HepG2 (cell line): ENCODE data around the gene MAIP1. TPM values are rescaled to one million over a fixed set of nuclear protein-coding genes. Genes with fewer than 3 reads are reported as not detected.

Experiments used
- ATAC-seq: fragments of 200-7000 bp; cut with Tn5 transposase; 3 replicates; pipeline ENCODE4 v1.9.1; 2020; ENCODE audit warnings: mild to moderate bottlenecking, moderate library complexity
- BruUV-seq: library from RNA; stranded (reverse); fragments of 400-500 nt; replicated peaks from 2 replicates; lab custom pipeline; 2021; lab: Mats Ljungman, UMichigan
- CTCF ChIA-PET: fragments of 300-600 bp; formaldehyde crosslinking; extraction: SDS; loops from one replicate; lab custom pipeline; 2021; ENCODE audit warnings: low total read pairs, inconsistent platforms, low intra/inter-chr PET ratio; lab: Yijun Ruan, JAX
- POLR2A ChIA-PET: fragments of 350-600 bp; sonication (Branson Sonifier 250); formaldehyde crosslinking; loops from one replicate; lab custom pipeline; 2020; ENCODE audit warnings: antibody characterized with exemption, inconsistent platforms; lab: Yijun Ruan, JAX
- DNase-seq: peaks from one replicate; pipeline ENCODE4 v3.0.0-alpha.2; 2015; ENCODE audit warnings: low spot score
- FAIRE-seq: peaks from 3 replicates; lab custom pipeline; 2011; peaks lifted over from hg19 to GRCh38; lab: Jason Lieb, UNC
- H2AFZ ChIP-seq: one replicate; pipeline ENCODE4 v1.6.1; 2011; ENCODE audit warnings: low read length, inconsistent platforms
- H3K27ac ChIP-seq: fragments of 300-600 bp; 3 replicates; pipeline ENCODE4 v1.8.0; 2011; ENCODE audit warnings: mixed run types, mild to moderate bottlenecking, mixed read lengths, low read length, inconsistent platforms; ENCODE audit not compliant: insufficient read depth; ENCODE audit errors: extremely low read length
- H3K27me3 ChIP-seq, 2 experiments: fragments of 200-600 bp in 1 of 2; 2 replicates in 1 of 2; 3 replicates in 1 of 2; pipeline versions ENCODE4 v1.6.0 to v1.8.0; 2011; ENCODE audit warnings: low read length in 2 of 2, mild to moderate bottlenecking in 2 of 2, moderate library complexity in 2 of 2, inconsistent platforms in 1 of 2; ENCODE audit not compliant: insufficient read depth in 2 of 2, control insufficient read depth in 1 of 2
- H3K36me3 ChIP-seq, 2 experiments: fragments of 200-600 bp in 1 of 2; replicated peaks in 1 of 2; 2 replicates in 1 of 2; 3 replicates in 1 of 2; pipeline versions ENCODE4 v1.5.1 to v1.8.0; 2011; ENCODE audit warnings: low read length in 2 of 2, inconsistent platforms in 1 of 2; ENCODE audit not compliant: insufficient read depth in 2 of 2, control insufficient read depth in 1 of 2
- H3K4me1 ChIP-seq: 2 replicates; pipeline ENCODE4 v1.5.1; 2012; ENCODE audit warnings: low read length, inconsistent platforms; ENCODE audit not compliant: insufficient read depth
- H3K4me2 ChIP-seq: 2 replicates; pipeline ENCODE4 v1.6.0; 2011; ENCODE audit warnings: low read depth, low read length, inconsistent platforms
- H3K4me3 ChIP-seq, 3 experiments: fragments of 200-600 bp in 1 of 3; sonication (generic), shearing (Covaris generic) in 1 of 3; replicated peaks in 1 of 3; 2 replicates each; pipeline ENCODE4 v1.5.1; 2011 to 2016; ENCODE audit warnings: low read length in 3 of 3, inconsistent platforms in 2 of 3, low read depth in 2 of 3, mild to moderate bottlenecking in 2 of 3, control low read depth in 1 of 3, mixed read lengths in 1 of 3; ENCODE audit not compliant: insufficient read depth in 1 of 3
- H3K79me2 ChIP-seq: one replicate; pipeline ENCODE4 v1.6.1; 2011; ENCODE audit warnings: low read length, inconsistent platforms; ENCODE audit not compliant: insufficient read depth
- H3K9ac ChIP-seq: 2 replicates; pipeline ENCODE4 v1.6.0; 2011; ENCODE audit warnings: mild to moderate bottlenecking, low read depth, low read length, inconsistent platforms; ENCODE audit not compliant: insufficient read depth
- H3K9me3 ChIP-seq: 2 replicates; pipeline ENCODE4 v1.5.1; 2012; ENCODE audit warnings: mild to moderate bottlenecking, low read length
- H4K20me1 ChIP-seq: 2 replicates; pipeline ENCODE4 v1.6.0; 2011; ENCODE audit warnings: inconsistent platforms, mild to moderate bottlenecking, low read length, moderate library complexity; ENCODE audit not compliant: insufficient read depth
- ZBTB21 ChIP-seq: sonication (generic); formaldehyde crosslinking; IDR thresholded peaks from 2 replicates; pipeline ENCODE4 v1.4.0; 2020; ENCODE audit warnings: missing genetic modification reagents
- ZKSCAN8 ChIP-seq: IDR thresholded peaks from 2 replicates; pipeline ENCODE4 v1.6.1; 2016; ENCODE audit warnings: borderline replicate concordance, missing genetic modification reagents, missing compliant biosample characterization
- ZNF235 ChIP-seq: sonication (generic); formaldehyde crosslinking; IDR thresholded peaks from 2 replicates; pipeline ENCODE4 v1.8.1; 2023; ENCODE audit warnings: mild to moderate bottlenecking, missing genetic modification reagents, borderline replicate concordance
- WGBS: methylation state at CpG from one replicate; pipeline ENCODE4 v1.1.6; 2017; ENCODE audit warnings: low lambda C conversion rate; 5-methylcytosine and 5-hydroxymethylcytosine counted together
- in situ Hi-C: cut with HindIII; loops from 2 replicates; pipeline ENCODE4 v1.10.0; 2017; ENCODE audit warnings: low pct_unique_long_range_greater_than_20kb; ENCODE audit not compliant: extremely low pct_ligation_motif_present
- intact Hi-C: fragments of 100-400 bp; cut with micrococcal nuclease; formaldehyde crosslinking; loops from one replicate; pipeline ENCODE4 v1.10.0; 2022; ENCODE audit not compliant: unreplicated experiment
- polyA plus RNA-seq, 8 experiments: library from polyadenylated mRNA; depleted of rRNA in 3 of 8; stranded (reverse) in 7 of 8; unstranded in 1 of 8; fragments of >200 nt; fragmentation: Illumina TruSeq in 4 of 8; extraction: Trizol in 4 of 8; gene quantifications; 2 replicates each; pipeline versions ENCODE4 v1.2.1 to v1.2.3, GENCODE V29; 2011 to 2016; ENCODE audit warnings: low read depth in 4 of 8, missing spikeins in 1 of 8, mixed read lengths in 1 of 8; ENCODE audit not compliant: insufficient read depth in 1 of 8
- total RNA-seq, 5 experiments: library from RNA; depleted of rRNA; stranded (reverse); fragments of >200 nt; fragmentation: Illumina TruSeq; extraction: Trizol; gene quantifications; 2 replicates each; pipeline ENCODE4 v1.2.3, GENCODE V29; 2016; ENCODE audit warnings: low read depth in 1 of 5
- TF ChIP-seq, protein P1 (sequence below): sonication (generic); formaldehyde crosslinking; IDR thresholded peaks from 2 replicates; pipeline ENCODE4 v1.9.0; 2021; ENCODE audit warnings: missing genetic modification reagents, borderline replicate concordance
- TF ChIP-seq, protein P2 (sequence below): sonication (generic); formaldehyde crosslinking; IDR thresholded peaks from 2 replicates; pipeline ENCODE4 v1.4.0; 2020; ENCODE audit warnings: mild to moderate bottlenecking, missing genetic modification reagents
- TF ChIP-seq, protein P3 (sequence below): sonication (generic); formaldehyde crosslinking; IDR thresholded peaks from 2 replicates; pipeline ENCODE4 v1.9.0; 2021; ENCODE audit warnings: missing genetic modification reagents, mild to moderate bottlenecking, borderline replicate concordance
- TF ChIP-seq, protein P4 (sequence below): IDR thresholded peaks from 2 replicates; pipeline ENCODE4 v1.6.1; 2016; ENCODE audit warnings: low read depth, borderline replicate concordance
- TF ChIP-seq, protein P5 (sequence below): sonication (generic); formaldehyde crosslinking; IDR thresholded peaks from 2 replicates; pipeline ENCODE4 v1.5.1; 2020; ENCODE audit warnings: missing genetic modification reagents, mild to moderate bottlenecking, borderline replicate concordance
- TF ChIP-seq, protein P6 (sequence below): sonication (generic); formaldehyde crosslinking; IDR thresholded peaks from 2 replicates; pipeline ENCODE4 v1.5.1; 2020; ENCODE audit warnings: mild to moderate bottlenecking, missing genetic modification reagents, moderate library complexity

MAIP1 gene
- total and polyA plus RNA-seq, 2 of the 13 experiments (the other 11 are each of a cell fraction or from before 2014, with no cell fraction given) = 22.3 to 72.9 TPM

DNA sequence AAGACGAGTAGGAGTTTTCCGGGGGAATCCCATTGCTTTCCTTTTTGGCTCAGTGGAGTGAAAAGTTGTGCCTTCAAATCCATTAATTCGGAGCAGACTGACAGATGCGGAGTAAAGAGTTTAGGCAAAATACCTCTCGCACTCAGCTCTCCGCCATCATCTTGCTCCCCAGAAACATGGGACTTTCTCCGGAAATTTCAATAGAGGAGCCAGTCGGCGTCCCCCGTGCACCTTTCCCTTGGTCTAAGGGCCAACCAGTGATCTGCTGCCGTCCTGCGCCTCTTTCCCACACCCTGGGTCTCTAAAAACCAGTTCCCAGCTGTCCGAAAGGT lies 409 bp upstream of the MAIP1 start (continued):
- TF ChIP-seq, protein P1, sequence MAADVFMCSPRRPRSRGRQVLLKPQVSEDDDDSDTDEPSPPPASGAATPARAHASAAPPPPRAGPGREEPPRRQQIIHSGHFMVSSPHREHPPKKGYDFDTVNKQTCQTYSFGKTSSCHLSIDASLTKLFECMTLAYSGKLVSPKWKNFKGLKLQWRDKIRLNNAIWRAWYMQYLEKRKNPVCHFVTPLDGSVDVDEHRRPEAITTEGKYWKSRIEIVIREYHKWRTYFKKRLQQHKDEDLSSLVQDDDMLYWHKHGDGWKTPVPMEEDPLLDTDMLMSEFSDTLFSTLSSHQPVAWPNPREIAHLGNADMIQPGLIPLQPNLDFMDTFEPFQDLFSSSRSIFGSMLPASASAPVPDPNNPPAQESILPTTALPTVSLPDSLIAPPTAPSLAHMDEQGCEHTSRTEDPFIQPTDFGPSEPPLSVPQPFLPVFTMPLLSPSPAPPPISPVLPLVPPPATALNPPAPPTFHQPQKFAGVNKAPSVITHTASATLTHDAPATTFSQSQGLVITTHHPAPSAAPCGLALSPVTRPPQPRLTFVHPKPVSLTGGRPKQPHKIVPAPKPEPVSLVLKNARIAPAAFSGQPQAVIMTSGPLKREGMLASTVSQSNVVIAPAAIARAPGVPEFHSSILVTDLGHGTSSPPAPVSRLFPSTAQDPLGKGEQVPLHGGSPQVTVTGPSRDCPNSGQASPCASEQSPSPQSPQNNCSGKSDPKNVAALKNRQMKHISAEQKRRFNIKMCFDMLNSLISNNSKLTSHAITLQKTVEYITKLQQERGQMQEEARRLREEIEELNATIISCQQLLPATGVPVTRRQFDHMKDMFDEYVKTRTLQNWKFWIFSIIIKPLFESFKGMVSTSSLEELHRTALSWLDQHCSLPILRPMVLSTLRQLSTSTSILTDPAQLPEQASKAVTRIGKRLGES (CRISPR knock-in tag) = 0 out of 2 replicates have a peak, but pooled peaks have one; percentile 51
- TF ChIP-seq, protein P2, sequence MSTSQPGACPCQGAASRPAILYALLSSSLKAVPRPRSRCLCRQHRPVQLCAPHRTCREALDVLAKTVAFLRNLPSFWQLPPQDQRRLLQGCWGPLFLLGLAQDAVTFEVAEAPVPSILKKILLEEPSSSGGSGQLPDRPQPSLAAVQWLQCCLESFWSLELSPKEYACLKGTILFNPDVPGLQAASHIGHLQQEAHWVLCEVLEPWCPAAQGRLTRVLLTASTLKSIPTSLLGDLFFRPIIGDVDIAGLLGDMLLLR (CRISPR knock-in tag) = no peak
- no peak for TF ChIP-seq ZBTB21
- TF ChIP-seq, protein P3, sequence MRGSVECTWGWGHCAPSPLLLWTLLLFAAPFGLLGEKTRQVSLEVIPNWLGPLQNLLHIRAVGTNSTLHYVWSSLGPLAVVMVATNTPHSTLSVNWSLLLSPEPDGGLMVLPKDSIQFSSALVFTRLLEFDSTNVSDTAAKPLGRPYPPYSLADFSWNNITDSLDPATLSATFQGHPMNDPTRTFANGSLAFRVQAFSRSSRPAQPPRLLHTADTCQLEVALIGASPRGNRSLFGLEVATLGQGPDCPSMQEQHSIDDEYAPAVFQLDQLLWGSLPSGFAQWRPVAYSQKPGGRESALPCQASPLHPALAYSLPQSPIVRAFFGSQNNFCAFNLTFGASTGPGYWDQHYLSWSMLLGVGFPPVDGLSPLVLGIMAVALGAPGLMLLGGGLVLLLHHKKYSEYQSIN (CRISPR knock-in tag) = 0 out of 2 replicates have a peak, but pooled peaks have one; percentile 0
- TF ChIP-seq, protein P4, sequence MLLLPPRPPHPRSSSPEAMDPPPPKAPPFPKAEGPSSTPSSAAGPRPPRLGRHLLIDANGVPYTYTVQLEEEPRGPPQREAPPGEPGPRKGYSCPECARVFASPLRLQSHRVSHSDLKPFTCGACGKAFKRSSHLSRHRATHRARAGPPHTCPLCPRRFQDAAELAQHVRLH (CRISPR knock-in tag) = no peak

DNA sequence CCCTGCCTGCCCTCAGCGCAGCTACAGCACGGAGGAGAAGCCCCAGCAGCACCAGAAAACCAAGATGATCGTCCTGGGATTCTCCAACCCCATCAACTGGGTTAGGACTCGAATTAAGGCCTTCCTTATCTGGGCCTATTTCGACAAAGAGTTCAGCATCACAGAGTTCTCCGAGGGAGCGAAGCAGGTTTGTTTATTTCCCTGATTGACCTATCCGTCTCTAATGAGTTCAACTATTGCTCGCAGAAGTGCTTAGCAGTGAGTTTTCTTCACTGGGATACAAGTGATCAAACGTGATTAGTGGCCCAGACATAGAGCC lies 639 bp downstream of the MAIP1 start:
- WGBS = 0% methylated on average over 10 of the region's 10 CpGs
- no peak overlapping the region for H2AFZ ChIP-seq
- peak overlapping the region; percentile 90 for H3K4me2 ChIP-seq
- no peaks in the 10 kb centered on the region; a peak in 1 of 5 replicates for H3K27me3 ChIP-seq
- DNase-seq = no peak
- ChIA-PET POLR2A (no interaction called here), CTCF (no interaction called here)
- intact Hi-C loops = no loop called here
- H3K4me1 ChIP-seq = peaks cover 50% of the 10 kb centered on the region
- in situ Hi-C loops = loop anchor here (25.0 kb wide), 1 partner anchor 856 kb away; the partner anchor contains the start of gene BZW1
- H3K9ac ChIP-seq = peak overlapping the region; percentile 97
- peaks cover 9% of the 10 kb centered on the region for H4K20me1 ChIP-seq
- no peak for ATAC-seq
- FAIRE-seq = no peak
- H3K4me3 ChIP-seq = peak overlapping the region; percentile 86 to 96 (median 94)
- H3K79me2 ChIP-seq = peaks cover 68% of the 10 kb centered on the region
- BruUV-seq = no TSS peak
- H3K27ac ChIP-seq = peak overlapping the region; percentile 91
- peaks cover 1 to 35% of the 10 kb centered on the region in 2 experiments; a peak in 3 of 5 replicates for H3K36me3 ChIP-seq
- no peaks in the 10 kb centered on the region for H3K9me3 ChIP-seq
- TF ChIP-seq ZKSCAN8 (CRISPR knock-in tag) (0 out of 2 replicates have a peak, but pooled peaks have one; percentile 1), ZNF235 (no peak; the same call in 1 of the 2 replicates)
- TF ChIP-seq, protein P5, sequence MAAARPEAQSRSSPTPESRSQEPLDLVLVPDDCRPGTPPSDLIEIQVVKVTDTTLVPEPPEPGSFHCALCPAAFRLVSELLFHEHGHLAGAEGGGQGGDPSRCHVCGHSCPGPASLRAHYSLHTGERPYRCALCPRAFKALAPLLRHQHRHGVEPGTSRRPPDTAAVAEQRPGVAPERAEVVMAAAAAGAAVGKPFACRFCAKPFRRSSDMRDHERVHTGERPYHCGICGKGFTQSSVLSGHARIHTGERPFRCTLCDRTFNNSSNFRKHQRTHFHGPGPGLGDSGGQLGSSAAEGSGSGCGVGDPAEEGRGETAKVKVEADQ (CRISPR knock-in tag) = 0 out of 2 replicates have a peak, but pooled peaks have one; percentile 26
- TF ChIP-seq, protein P6, sequence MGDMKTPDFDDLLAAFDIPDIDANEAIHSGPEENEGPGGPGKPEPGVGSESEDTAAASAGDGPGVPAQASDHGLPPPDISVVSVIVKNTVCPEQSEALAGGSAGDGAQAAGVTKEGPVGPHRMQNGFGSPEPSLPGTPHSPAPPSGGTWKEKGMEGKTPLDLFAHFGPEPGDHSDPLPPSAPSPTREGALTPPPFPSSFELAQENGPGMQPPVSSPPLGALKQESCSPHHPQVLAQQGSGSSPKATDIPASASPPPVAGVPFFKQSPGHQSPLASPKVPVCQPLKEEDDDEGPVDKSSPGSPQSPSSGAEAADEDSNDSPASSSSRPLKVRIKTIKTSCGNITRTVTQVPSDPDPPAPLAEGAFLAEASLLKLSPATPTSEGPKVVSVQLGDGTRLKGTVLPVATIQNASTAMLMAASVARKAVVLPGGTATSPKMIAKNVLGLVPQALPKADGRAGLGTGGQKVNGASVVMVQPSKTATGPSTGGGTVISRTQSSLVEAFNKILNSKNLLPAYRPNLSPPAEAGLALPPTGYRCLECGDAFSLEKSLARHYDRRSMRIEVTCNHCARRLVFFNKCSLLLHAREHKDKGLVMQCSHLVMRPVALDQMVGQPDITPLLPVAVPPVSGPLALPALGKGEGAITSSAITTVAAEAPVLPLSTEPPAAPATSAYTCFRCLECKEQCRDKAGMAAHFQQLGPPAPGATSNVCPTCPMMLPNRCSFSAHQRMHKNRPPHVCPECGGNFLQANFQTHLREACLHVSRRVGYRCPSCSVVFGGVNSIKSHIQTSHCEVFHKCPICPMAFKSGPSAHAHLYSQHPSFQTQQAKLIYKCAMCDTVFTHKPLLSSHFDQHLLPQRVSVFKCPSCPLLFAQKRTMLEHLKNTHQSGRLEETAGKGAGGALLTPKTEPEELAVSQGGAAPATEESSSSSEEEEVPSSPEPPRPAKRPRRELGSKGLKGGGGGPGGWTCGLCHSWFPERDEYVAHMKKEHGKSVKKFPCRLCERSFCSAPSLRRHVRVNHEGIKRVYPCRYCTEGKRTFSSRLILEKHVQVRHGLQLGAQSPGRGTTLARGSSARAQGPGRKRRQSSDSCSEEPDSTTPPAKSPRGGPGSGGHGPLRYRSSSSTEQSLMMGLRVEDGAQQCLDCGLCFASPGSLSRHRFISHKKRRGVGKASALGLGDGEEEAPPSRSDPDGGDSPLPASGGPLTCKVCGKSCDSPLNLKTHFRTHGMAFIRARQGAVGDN (CRISPR knock-in tag) = no peak
